Measurements from ENCODE around the gene RCAN3.

- TF ChIP-seq FOXM1 (IDR thresholded peaks at IDR 0.05; ENCODE audit: low read depth, low read length) (no peak), REST (IDR thresholded peaks at IDR 0.05; ENCODE audit: low read depth, low read length) (no peak), CTCF (IDR thresholded peaks at IDR 0.05 in 2 of 3, conservative IDR thresholded peaks at IDR 0.05 in 1 of 3; ENCODE audit: control insufficient read depth in 2 of 3, extremely low read depth in 1 of 3, insufficient read depth in 1 of 3, low read depth in 3 of 3, low read length in 3 of 3) (no peak), POLR2AphosphoS5 (IDR thresholded peaks at IDR 0.05; ENCODE audit: low read length) (no peak), BCL11A (IDR thresholded peaks at IDR 0.05; ENCODE audit: low read depth, low read length) (no peak), CHD4 (IDR thresholded peaks at IDR 0.05) (no peak), EP300 (IDR thresholded peaks at IDR 0.05; ENCODE audit: borderline replicate concordance in 1 of 2, control insufficient read depth in 1 of 2, low read depth in 2 of 2, low read length in 2 of 2) (no peak), POLR2A (IDR thresholded peaks at IDR 0.05; ENCODE audit: low read depth, low read length) (no peak), STAT3 (IDR thresholded peaks at IDR 0.05; ENCODE audit: low read depth, low read length) (no peak), SMAD1 (IDR thresholded peaks at IDR 0.05; ENCODE audit: low read depth, partially characterized antibody) (no peak), NFYA (IDR thresholded peaks at IDR 0.05; ENCODE audit: borderline replicate concordance, low read depth, low read length) (no peak), EED (IDR thresholded peaks at IDR 0.05; ENCODE audit: low read depth) (no peak), RAD21 (IDR thresholded peaks at IDR 0.05; ENCODE audit: insufficient read depth, low read depth, low read length) (no peak), EGR1 (IDR thresholded peaks at IDR 0.05; ENCODE audit: borderline replicate concordance in 1 of 2, low read depth in 2 of 2, low read length in 2 of 2) (no peak)
These were observed 65.3 kb downstream of the RCAN3 start for GRCh38 chr1:24567792-24568388.

All from GM12878 (cell line).